Stimulated activated CD4-positive, alpha-beta T cell treated with anti-CD3 and anti-CD28 coated beads, Interleukin-12 subunit alpha, Interleukin-12 subunit beta, amount 100 ng/mL, for 48 hours (primary cell): ENCODE data around the gene FCHSD1.
"Not testable (repeated sequence)": the region's sequence is repeated elsewhere in the genome, so short reads cannot be mapped to it uniquely, and the experiment has no call there.

Experiments used
- DNase-seq, 3 donors: peaks; one replicate each; pipeline ENCODE4 v3.0.0-alpha.2; 2020; ENCODE audit warnings: low read depth in 2 of 3, low spot score in 1 of 3

FCHSD1 gene

DNA sequence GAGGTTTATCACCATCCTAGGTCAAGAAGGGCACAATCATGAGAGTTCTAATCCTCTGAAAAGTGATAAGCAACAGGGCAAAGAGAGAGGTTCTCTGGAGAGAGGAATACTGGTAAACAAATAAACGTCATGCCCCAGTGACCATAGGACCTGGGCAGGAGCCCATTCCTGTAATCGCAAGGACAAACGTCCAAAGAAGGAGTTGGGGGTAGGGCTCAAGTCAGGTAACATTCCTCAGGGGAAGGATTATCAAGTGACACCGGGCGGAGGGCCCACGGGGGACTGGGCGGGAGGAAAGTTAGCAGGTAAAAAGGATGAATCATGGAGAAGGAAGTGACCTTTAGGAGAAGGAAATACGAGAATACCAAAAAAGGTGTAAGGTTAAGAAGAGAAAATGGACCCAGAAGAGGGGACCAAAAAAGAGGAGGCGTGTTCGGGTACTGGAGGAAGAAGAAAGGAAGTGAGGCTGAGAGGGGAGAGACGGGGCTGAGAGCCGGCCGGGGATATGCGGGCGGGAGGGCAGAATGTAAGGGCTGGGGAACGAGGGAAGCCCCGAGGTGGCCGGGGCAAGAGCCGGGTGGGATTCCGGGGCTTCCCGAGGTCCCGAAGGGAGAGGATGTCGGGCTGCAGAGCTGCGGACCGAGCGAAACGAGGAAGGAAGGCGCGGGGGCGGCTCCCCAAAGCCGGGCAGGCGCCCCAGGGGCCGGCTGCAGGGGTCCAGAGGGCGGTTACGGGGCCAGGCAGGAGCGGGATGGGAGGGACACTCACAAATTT, 33.0 kb downstream of the FCHSD1 start:
- DNase-seq: peak; percentile 54 to 72 (median 56)

DNA sequence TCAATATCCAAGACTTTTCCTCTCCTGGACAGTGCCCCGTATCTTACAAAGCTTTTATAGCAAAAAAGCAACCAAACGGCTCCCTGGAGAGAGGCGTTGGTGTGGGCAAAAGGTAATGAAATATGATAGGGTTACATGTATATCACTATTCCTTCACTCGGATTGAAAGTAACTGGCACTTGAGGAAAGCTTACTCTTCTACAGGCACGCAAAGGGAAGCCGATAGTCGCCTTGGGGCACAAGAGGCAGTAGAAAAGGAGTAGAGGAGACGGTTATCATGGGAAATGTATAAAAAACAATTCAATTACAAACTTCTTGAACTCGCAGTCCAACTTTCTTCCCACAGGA, 33.6 kb downstream of the FCHSD1 start:
- DNase-seq: no peak

DNA sequence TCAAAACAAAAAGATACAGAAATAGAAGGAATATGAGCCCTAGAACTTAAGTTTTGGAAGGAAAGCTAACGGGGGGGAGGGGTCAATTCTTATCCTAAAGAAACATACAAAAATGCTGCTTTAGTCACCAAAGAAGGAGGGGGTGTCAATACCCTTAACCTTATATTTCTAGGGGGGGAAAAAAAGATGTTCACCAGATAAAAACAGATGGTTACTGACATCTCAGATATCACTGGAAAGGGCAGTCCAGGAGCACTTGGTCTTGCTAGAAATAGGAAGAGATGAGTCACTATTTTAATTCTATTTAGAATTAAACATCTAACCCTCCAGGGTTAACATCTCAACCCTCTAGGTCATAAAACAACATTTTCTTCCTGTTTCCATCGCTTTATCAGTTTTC, 34.1 kb downstream of the FCHSD1 start:
- DNase-seq: no peak

DNA sequence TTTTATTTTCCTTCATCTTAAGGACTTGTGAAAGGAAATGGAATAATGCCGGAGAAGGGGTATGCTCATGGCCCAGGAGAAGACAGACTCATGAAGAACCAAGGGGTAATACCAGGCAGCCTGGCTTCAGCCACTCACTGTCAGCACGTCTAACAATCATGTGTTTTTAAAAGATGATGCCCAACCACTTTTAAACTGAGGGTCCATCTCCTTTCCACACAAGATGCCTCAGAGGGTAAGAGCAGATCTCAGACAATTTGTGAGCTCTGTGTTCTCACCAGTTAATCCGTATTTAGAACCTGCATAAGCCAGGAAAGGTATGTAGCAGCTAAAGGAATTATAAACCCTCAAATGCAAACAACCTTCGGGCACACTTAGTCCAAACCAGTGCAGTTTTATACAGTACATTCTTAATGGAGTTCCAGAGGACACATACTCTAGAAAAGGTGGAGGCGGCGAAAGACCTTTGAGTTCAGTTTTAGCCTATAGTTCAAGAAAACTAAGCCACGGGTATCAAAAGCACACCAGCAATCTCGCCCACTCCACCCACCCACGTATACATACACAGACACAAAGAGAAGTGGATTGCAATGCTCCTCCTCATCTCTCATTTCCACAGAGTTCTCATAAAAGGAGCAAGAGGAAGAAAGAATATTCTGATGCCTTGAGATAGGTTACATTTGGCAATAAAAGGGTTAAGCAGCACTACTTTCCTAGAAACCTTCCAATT, 35.1 kb downstream of the FCHSD1 start:
- DNase-seq: no peak

GRCh38 chr5:141613344-141613743, 37.9 kb downstream of the FCHSD1 start:
- DNase-seq: no peak

DNA sequence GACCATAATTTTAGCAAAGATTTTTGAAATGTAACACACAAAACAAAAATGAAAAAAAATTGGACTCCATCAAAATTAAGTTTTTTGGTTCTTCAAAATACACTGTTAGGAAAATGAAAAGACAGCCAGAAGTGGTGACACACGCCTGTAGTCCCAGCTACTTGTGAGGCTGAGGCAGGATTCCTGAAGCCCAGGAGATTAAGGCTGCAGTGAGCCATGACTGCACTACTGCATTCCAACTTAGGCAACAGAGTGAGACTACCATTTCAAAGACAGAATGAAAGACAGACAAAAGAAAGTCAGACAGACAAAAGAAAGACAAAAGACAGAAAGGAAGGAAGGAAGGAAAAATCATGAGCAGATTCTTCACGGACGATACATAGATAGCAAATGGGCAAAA, 39.9 kb downstream of the FCHSD1 start:
- no peak for DNase-seq

- not testable (repeated sequence) for DNase-seq
These were observed 41.3 kb downstream of the FCHSD1 start for GRCh38 chr5:141609921-141610320.

DNA sequence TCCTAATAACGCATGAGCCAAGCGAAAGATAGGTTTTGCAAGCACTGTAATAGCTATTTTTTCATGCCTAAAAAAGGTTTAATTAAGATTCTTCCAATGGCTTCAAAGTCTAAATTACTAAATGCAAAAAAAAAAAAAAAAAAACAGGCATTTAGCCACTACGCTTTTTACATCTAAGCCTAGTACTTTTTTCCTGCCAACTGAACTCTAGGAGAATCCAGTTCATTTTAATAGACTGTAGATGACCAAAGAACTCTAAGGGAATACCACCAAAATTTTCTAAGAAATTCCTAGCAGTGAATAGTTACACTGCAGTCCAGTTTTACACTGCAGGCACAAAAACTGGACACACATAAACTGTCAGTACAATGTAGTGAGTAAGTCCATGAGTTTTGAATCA, 42.2 kb downstream of the FCHSD1 start:
- no peak for DNase-seq

DNA sequence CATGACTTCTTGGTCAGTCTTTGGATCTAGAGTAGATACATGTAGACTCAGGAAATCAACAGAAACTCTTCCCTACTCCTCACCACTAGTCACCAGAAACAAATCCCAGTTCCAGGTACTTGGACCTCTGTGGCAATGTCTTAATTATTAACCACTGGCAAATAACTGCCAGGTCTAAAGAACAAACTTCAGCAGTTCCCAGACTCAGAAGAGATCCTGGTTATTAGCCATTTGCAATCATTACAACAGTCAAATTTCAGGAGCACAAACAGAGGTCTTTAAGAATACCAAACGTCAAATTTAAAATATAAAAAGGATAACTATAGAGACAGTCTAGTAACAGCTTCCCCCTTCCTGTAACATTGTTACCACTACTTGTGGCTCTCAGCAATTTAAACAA, 42.7 kb downstream of the FCHSD1 start:
- no peak for DNase-seq

DNA sequence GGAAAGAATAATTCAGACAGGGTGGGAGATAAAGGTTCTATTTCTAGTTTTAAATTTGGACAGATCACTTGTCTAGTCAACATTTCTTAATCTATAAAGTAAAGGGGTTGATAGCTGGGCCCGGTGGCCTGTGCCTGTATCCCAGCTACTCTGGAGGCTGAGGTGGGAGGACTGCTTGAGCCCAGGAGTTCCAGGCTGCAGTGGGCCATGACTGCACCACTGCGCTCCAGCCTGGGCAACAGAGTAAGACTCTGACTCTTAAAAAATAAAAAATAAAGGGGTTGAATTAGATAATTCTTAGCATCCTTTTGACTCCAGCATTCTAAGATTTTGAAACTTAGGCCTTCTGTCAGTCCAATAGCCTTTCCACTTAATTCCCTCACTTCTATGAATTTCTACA, 43.2 kb downstream of the FCHSD1 start:
- no peak for DNase-seq

DNA sequence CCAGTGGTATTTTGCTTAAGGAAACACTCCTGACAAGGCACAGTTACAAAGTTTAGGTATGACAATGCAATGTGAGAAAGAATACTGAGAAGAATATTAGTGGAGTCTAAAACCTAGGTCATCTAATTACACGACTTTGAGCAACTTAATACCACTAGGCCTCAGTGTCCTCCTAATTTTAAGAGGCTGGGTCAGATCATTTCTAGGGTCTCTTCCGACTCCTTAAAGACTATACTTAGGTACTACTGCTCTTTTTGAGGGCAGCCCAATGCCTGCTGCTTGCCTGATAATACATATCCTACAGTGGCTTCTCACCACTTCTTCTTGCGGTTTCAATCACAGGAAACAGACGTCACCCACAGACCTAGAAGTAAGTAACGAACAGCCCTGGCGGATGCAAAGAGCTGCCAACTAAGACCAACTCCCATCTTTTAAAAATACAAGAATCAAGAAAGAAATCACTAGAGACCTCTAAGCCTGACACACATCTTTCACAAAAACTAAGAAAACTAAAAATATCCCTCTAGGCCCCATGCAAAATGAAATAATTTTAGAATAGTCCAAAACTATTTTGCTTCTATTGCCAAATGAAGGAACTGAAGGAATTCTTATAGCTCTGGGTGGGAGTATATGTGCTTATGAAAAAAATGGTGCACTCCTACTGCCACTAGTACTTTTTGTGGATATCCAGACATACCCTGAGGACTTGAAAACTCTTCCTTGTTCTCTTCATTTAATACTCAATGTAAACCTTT, 45.5 kb downstream of the FCHSD1 start:
- DNase-seq: peak; percentile 39 to 60 (median 42)

DNA sequence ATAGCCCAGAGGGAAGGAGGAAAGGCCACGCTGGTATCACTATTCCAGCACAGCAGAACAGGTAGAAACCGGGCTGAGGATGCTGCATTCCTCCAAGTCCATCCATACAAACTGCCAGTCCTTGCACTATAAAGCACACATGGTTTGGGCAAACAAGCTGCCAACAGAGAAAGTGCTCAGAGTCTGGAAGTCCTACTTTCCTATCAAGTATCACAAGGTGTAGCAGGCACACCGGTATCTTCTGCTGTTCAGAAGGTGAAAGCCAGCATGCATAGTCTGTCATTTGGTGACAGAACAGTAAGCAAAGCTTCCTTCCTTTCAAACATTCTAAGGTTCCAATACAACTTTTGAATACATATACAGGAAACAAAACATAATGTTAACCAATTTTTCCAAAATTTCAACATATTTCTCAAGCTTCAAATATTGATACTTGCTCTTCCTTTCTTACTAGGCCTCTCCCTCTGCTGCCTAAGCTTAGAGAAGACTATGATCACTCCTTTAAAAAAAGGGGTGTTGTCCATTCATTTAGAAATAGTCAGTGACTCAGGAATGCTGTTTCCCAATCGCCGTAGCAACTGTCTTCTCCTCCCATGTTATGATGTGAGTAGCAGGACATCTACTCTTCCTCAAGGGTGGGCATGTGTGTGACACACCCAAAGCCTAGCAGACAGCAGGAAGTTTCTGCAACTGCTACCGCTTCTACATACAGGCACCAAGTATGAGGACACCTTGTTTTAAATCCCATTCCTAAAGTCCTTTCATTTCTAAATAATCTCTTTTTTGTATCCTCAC, 47.1 kb downstream of the FCHSD1 start:
- no peak for DNase-seq

DNA sequence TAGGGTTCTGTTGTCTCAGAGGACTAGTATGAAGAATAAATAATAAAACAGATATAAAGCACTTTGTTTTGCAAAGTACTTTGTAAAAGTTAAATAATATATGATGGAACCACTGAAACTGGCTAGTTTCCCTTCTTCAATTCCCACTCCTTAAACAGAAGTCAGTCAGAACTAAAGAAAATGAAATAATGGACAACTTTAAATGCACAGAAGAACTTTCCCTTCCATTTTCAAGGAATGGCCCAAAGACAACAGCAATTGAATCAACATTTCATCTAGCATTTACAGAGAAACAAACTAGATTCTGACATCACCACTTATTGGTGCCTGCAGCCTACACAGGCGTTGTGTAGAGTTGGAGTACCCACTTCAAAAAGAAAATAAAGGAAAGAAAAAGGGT, 48.6 kb downstream of the FCHSD1 start:
- DNase-seq: no peak

GRCh38 chr5:141598391-141599345, 52.5 kb downstream of the FCHSD1 start:
- no peak for DNase-seq

- DNase-seq: no peak
These were observed 53.4 kb downstream of the FCHSD1 start for GRCh38 chr5:141597814-141598213.

DNA sequence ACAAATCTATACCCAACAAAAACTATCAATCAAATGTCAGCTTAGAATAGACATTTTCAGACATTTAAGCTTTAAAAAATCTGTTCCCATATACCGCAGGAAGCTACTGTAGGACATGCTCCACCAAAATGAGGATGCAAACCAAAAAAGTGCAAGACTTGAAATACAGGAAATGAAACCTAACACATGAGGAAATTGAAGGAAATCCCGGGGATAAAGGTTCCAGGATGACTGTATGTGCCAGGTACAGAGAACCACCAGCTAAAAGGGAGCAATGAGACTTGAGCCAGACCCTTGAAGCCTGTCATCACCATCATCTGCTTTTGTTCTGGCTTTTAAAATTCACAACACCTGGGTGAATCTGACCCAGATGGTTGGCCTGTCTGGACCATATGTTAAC, 53.8 kb downstream of the FCHSD1 start:
- no peak for DNase-seq

DNA sequence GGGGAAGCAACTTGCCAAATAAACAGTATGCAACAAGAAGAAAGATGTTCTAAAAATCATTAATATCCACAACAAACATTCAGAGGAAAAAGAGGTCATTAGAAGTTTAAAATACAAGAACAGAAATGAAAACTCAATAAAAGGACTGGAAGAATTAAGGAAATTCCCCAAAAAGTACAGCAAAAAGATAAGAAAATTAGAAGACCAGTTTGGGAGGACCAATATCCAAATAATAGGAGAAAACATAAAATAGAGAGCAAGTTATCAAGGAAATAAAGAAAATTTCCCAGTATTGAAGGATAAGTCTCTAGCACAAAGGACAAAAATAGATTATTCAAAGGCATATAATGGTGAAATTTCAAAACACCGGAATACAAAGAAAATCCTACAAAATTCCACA, 54.4 kb downstream of the FCHSD1 start:
- no peak for DNase-seq

DNA sequence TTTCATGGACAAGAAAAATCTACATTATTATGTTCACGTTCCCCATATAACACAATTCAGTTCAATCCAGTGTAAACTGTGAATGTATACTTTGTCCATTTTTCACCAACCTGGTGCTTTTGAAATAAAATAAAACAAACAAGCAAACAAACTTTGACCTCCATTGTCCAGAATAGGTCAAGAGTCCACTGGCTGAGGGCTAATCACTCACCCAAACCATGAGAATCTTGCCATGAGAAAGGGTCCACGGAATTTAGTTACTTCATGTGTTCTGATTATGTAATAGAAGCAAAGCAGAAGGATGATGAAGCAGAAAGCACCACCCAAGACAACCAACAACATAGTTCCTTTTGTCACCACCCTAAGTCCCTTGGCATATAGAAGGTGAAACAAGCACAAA, 61.1 kb downstream of the FCHSD1 start:
- DNase-seq: no peak
